GM19372 (cell line): ENCODE measurements around the gene SSTR3.

Source experiments
- ATAC-seq: cut with Tn5 transposase; IDR thresholded peaks from one replicate; pipeline ENCODE4 v1.9.1; 2021; ENCODE audit warnings: mild to moderate bottlenecking, low read depth, moderate library complexity; ENCODE audit not compliant: unreplicated experiment

SSTR3 gene

DNA sequence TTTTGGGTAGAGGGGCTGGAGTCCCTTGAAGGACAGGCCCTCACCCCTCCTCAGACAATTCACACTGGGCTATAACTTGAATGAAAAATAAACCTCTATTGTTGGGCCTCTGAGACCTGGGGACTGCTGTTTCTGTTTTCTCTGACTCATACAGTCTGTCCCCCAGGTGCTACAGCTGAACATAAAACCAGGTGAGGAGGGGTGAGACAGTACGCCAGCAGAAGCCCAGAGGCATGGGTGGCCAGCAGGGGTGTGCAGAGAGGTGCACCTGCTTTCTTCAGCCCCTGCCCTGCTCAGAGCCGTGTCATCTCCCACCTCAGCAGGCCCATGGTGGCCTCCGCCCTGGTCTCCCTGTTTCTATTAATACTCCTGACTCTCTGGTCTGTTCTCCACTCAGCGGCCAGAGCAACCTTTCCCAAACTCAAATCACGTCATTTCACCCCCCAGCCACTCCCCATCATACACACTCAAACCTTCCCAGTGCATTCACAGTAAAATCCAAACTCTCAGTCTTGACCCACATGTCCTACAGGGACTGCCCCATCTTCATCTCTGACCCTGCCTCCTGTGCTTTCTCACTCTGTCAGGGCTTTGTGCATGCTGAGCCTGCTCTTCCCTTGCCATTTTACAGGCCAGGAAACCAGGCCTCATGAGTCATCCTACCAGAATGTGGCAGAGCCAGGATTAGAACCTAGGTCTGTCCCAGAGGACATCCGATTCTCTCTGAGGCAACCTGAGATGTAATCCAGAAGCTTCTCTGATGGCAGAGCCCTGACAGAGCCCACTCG, 57.2 kb downstream of the SSTR3 start:
- ATAC-seq = no peak
